DMS79 (cell line): ENCODE data around the gene FNTB.
"Not testable (repeated sequence)": the region's sequence is repeated elsewhere in the genome, so short reads cannot be mapped to it uniquely, and the experiment has no call there.

Experiments used
- DNase-seq: peaks from one replicate; lab custom pipeline; 2025; lab: John Stamatoyannopoulos, UW

FNTB gene

GRCh38 chr14:65054471-65055085 lies 67.9 kb downstream of the FNTB start:
- no peak for DNase-seq

DNA sequence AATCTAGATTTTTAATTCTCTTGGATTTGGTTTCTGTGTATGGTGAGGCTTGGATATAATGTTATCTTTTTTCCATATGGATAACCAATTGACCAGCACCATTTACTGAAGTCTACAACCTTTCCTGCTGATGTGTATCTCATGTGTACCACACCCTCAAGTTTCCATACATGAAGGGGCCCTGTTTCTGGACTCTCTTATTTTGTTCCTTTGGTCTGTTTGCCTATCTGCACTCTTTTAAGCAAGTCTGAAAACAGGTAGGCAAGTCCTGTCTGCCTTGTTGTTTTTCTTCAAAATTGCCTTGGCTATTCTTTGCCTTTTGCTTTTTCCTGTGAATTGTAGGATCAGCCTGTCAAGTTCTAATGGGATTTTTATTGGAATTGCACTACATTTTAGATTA lies 71.0 kb downstream of the FNTB start:
- DNase-seq, result no peak

DNA sequence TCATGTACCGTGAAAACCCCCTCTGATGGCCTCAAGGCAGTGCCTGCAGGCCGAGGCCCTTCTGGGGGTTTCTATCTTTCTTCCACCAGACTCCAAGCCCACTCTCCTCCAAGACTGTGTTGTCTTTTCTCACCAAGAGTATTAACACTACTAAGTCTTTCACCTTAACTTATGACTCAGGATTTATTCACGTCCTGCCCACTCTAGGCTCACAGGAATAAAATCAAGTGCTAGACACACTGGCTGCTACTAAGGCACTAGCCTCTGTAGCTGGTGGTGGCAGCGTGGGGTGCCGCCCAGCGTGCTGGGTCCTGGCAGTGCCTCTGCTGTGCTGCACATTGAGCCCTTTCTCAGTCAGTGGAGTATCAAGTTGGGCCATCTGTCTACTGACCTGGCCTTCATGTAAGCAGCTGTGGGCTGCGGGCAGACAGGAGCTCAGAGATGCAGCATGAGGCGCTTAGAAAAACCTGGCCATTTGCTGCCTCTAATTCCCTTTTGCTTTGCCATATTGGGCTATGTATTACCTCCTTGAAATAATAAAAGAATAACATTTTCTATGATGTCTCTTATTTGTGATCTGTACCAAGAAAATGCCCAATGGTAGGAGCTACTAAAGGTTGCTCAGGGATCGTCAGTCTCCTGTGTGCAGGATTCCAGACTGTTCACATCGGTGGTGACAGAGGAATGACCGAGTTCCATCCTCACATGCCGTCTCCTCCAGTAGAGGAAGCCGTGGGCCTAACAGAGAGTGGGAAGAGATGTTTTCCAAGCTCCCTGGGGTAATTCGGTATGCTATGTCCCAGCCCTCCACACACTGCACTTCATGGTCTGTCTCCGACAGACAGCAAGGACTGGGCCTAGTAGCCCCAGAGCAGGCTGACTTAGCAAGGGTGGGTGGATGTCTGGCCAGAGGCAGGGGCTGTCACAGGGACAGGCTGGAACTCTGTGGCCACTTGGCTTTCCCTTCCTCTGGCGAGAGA lies 75.7 kb downstream of the FNTB start:
- DNase-seq, result no peak

DNA sequence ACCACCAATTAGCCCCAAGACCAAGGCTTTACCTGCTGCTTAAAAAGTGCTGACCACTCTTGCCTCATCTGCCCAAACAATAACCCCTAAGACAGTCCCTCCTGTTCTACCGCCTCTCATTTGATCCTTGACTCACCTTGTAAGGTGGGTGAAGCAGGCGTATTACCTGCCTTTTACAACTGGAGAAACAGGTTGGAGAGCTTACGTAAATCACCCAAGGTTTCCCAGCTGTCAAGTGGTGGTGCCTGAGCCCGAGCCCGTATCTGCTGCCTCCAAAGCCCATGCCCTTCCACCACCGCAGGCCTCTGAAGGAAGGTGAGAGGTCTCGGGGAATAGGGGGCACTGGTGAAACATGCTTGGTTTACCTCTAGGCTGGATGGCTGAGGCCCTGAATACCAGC lies 79.0 kb downstream of the FNTB start:
- DNase-seq, result no peak

- DNase-seq, result no peak
Measured at GRCh38 chr14:65069874-65070413, 83.2 kb downstream of the FNTB start.

GRCh38 chr14:65070471-65070976 lies 83.8 kb downstream of the FNTB start:
- peak; percentile 93 for DNase-seq

DNA sequence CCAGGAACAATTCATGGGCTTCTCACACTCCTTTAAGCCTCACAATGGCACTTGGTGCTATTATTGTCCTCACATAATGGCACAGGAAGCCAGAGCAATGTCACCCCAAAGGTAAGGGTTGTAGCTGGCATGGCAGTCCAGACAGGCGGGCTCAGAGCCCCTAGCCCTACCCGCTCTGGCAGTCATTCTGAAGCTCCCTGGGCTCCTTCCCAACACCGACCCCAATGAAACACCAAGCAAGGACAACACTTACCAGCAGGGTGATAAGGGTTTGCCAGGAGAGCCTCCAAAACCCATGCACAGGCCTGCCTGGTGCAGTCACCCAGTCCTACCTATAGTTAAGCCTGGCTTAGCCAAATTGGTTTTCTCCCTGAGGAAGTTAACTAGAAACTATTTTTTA lies 84.8 kb downstream of the FNTB start:
- no peak for DNase-seq

DNA sequence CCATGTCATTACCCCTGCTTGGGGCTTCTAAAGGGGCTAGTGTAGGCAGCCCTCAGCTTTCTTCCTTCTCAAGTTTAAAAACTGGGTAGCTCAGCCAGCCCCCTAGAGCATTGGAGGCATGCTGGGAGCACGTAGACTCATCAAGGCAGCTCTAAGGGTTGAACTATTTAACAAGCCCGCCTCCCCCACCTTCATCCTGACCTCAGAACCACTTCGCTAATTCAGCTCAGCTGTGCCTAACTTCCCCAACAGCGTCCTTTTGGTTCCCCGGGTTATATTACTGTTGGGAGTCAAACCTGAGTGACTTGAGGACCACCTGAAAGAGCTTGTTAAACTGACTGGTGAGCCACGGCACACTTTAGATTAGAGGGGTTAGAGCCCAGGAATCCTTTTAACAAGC lies 85.6 kb downstream of the FNTB start:
- DNase-seq, result no peak

GRCh38 chr14:65072937-65073336 lies 86.2 kb downstream of the FNTB start:
- DNase-seq, result no peak

GRCh38 chr14:65073605-65074201 lies 87.0 kb downstream of the FNTB start:
- no peak for DNase-seq

- DNase-seq, result no peak
Measured at GRCh38 chr14:65074449-65075150, 87.9 kb downstream of the FNTB start.

DNA sequence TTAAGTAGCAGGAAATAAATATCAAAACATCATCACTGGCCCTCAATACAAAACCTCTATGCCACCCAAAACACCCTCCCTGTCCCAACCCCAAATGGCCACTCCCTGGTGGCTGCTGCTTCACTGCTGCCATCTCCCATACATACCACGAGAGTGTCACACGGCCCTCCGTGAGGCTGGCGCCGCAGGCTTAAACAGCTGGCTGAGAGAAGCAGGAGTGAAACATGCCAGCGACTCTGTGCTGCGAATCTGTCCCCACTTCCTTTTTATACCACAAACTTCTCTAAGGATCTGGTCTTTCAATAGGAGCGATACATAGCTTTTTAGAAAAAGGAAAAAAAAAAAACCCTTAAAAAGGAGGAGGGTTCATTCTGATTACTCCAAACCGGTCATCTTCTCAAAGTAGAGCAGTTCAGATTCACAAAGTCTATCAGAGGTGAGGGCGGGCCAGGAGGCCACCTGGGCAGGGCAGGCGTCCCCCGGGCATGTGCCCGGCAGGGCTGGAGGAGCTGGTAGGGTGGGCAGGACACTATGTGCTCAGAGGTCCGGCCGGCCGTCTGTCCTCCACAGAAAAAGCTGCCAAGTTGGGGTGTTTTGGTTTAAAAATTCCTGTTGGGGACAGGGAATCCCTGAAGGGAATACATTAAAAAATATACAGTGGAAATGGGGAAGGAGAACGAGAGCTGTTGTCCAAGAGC lies 89.1 kb downstream of the FNTB start:
- no peak for DNase-seq

DNA sequence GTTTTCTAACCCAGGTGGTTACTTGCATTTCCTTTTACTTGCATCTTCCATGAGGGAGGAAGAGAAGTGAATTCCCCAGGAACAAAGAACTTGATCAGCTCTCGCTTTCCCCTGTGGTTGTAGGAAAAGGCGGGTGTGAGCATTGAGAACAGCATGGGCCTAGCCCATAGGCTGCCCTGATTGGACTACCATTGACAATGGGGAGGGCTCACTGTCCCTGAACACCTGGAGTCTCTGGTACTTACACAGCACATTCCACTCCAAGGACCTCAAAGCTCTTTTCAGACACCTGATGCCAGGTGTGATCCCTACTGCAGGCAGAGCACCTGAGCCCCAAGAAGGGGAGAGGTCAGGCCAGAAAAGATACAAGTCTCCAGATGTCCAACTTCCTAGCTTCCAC lies 90.6 kb downstream of the FNTB start:
- DNase-seq, result no peak

DNA sequence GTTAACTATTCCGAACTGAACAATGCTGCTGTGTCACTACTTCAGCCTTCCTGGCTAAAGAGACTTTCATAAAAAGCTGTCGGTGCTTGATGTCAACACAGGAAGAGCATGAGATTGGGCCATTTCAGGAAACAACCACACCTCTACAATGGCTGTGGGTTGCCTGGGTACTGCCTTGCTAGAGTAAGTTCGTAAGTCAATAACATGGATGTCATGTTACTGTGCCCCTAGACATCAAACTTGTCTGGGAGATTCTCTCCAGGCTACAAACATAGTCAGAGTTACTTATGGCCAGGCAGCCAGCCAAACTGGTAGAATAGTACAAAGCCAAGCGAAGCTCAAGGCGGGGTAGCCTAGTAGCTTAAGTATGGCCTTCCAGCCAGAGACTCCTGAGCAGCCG lies 92.5 kb downstream of the FNTB start:
- DNase-seq, result no peak

DNA sequence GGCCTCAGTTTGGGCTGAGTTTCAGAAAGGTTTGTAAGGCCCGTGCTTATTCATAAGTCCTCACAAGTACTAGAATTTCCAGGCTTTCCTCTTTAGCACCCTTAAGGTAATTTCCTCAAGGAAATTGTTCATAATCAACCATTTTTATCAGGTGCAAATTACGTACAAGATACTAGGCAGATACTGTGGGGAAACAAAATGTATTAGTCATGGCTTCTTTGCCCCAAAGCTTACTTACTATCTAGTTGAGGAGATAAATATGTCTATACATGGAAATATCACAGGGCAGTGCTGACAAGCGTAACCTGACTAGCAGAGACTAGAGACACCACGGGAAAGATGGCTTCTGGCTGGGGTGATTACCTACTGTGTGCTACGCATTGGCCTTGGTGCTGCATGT lies 93.1 kb downstream of the FNTB start:
- no peak for DNase-seq

DNA sequence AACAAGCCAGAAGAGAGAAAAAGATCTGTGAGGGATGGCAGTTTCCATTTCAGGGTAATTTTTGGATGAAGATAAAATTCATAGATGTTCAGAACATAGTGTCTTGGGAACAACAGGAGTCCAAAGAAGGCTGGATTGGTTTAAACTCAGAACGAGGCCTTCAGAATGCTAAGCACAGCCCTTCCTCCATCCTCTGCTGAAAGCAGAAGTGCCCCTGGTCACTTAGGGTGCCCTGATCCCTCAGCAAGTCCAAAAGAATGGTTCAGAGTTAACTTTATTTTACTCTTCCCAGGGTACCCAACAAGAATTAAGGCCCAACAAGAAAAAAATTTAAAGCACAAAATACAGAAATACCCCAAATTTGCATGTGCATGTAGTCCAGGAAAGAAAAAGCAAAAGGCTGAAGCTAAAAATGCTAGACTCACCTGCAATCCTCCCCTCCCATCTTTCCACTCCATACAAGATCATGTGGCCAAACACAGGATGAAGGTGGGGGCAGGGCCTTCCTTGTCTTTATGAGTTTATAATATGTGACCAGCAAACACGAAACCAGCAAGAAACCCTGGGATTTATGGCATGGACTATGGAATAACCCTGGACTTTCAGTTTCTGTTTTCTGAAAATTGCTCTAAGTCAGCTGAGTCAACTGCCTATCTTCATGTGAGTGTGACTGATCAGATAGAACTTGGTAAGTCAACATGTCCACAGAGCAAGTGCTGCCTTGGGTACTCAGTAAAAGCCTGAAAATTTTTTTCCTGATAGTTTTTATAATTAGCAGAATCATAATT lies 94.5 kb downstream of the FNTB start:
- no peak for DNase-seq

- no peak for DNase-seq
Measured at GRCh38 chr14:65082930-65083329, 96.2 kb downstream of the FNTB start.

GRCh38 chr14:65084554-65085505 lies 98.1 kb downstream of the FNTB start:
- DNase-seq, result no peak

DNA sequence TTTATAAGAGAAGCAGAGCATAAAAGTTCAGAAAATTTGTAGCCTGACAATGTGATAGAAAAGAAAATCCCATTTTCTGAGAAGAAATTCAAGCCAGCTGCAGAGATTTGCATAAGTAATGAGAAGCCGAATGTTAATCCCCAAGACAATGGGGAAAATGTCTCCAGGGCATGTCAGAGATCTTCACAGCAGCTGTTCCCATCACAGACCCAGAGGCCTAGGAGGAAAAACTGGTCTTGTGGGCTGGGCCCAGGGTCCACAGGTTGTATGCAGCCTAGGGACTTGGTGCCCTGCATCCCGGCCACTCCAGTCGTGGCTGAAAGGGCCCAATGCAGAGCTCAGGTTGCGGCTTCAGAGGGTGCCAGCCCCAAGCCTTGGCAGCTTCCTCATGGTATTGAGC lies 100.0 kb downstream of the FNTB start:
- DNase-seq, result not testable (repeated sequence)
